Measurements from ENCODE around the gene ZNF584.
"Not testable (repeated sequence)": the region's sequence is repeated elsewhere in the genome, so short reads cannot be mapped to it uniquely, and the experiment has no call there.

The ZNF584 gene

DNA sequence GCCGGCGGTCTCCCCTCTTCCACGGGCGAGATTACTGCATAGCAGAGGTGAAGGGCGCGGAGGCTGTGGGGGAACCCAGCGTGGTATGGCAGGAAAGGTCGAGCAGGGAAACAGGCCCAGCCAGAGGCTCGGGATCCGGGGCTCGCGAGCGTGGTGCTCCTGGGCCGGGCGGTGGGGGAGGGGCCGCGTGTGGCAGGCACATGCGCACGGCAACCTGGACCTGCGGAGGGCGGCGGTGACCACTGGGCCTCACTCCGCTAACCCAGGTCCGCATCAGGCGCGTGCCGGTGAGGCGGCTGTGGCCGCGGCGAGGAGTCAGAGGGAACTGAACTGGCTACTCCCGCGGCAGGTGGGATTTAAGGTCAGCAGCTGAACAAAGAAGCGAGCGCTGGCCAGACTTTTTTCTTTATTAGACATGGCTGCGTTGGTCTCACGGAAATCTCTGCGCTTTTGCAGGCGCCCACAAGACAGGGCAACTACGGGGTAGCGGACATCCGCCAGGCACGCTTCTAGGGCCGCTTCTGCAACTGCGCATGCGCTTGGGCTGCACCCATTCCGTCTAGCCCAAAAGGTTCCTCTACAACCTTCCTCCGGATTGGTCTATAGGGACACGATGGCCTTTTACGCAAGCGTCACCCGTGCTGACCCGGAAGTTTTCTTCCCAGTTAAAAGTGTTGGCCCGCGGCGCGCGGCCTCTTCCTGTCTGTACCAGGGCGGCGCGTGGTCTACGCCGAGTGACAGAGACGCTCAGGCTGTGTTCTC, 21.7 kb upstream of the ZNF584 start, which contains the start of gene RPS5:
Gene RPS5 (plus strand): TSS at position 694 of the 762 bp plus-strand sequence. CDS start 869 bp downstream, outside the sequence.
- DNase-seq = peak; percentile 99

DNA sequence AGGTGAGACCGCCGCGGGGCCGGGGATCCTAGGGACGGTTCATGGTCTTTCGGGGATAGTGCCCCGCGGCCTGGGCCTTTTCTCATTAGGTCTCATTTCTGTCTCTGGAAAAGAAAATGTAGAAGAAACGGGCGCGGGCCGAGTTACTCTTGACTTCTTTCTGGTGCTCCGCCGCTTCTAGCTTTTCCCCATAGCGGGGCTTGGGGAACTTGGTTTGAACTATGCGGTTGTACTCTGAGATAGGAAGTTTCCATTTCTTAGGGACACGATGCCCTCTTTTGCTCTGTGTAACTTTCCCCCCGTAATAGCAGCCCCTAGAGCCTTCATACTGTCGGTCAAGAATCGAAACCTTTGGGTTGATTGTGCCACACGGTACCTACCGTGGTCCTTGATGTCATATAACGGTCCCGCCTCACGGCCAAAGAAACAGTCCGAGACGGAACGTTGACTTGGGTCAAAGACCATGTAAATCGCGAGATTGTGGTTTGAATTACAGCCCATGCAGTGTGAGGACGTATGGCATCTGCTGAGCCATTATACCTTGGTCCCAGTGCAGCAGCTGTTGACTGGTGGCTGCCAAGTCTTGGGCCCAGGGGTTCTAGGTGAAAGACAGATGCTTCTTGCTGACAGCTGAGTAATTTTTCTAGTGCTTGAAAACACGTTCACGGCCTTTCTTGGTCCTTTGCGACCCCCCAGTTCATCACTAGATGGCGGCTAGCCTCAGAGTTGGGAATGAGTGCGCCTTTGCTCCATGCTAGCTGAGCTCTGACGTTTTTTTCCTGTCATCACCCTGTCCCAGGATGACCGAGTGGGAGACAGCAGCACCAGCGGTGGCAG, 20.9 kb upstream of the ZNF584 start:
- DNase-seq = peak; percentile 26

DNA sequence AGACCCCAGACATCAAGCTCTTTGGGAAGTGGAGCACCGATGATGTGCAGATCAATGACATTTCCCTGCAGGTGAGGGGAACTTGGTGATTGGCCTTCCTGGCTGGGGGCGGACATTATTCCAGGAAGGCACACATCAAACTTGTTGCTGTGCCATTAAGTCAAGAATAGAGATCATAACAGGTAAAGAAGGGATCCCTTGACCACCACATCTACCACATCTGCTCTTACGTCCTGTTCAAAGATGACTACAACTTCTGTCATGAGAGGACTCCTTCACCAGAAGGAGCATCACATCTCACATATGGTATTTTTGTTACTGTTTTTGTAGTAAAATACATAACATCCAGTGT, 20.3 kb upstream of the ZNF584 start:
- no peak for DNase-seq

DNA sequence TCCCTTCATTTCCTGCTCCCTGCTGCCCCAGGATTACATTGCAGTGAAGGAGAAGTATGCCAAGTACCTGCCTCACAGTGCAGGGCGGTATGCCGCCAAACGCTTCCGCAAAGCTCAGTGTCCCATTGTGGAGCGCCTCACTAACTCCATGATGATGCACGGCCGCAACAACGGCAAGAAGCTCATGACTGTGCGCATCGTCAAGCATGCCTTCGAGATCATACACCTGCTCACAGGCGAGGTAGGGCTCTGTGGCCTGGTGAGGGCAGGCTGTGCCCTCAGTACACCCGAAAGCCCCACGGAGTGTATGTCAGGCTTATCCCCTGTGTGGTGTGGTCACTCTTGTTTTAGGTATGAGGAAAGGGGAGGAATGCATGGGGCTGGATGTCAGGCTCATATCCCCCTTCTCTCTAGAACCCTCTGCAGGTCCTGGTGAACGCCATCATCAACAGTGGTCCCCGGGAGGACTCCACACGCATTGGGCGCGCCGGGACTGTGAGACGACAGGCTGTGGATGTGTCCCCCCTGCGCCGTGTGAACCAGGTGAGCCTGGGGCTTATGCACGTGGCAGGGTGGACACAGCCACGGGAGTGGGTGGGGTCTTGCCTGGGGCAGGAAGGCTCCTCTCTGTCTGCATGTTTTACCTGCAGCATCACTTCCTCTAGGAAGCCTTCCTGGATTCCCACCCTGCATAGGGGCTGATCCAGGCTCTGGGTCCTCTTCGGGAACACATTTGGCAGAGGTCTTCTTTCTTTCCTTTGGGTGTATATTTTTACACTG, 15.3 kb upstream of the ZNF584 start:
- DNase-seq = no peak

DNA sequence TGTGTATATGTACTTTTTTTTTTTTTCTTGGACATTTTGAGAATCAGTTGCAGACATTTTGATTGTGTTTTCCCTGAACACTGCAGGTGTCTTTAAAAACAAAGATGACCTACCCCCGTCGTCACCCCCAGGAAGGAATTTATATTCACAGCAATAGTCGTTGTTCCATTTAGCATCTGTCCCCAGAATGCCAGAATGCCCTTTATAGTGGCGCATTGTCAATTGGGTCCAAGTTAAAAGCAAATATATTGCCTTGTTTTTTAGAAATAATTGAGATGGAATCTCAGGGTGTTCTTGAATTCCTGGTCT, 14.8 kb upstream of the ZNF584 start:
- DNase-seq = no peak

DNA sequence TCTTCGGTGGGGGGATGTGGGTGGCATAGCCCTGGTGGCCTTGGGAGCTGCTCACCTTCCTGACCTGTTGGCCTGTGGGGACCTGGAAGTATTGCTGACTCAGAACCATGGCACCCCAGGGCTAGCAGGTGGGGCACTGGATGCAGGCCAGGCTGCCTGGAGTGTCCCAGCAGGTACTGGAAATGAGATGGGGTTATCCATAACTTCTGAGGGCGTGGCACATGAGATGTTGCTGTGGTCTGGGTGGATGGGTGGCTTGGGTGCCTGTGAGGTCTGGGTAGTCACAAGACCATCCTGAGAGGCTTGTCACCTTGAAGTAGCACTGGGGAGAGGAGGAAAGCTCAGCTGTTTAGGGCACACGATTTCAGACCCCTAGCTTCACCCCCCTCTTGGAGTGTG, 13.6 kb upstream of the ZNF584 start:
- DNase-seq = no peak

DNA sequence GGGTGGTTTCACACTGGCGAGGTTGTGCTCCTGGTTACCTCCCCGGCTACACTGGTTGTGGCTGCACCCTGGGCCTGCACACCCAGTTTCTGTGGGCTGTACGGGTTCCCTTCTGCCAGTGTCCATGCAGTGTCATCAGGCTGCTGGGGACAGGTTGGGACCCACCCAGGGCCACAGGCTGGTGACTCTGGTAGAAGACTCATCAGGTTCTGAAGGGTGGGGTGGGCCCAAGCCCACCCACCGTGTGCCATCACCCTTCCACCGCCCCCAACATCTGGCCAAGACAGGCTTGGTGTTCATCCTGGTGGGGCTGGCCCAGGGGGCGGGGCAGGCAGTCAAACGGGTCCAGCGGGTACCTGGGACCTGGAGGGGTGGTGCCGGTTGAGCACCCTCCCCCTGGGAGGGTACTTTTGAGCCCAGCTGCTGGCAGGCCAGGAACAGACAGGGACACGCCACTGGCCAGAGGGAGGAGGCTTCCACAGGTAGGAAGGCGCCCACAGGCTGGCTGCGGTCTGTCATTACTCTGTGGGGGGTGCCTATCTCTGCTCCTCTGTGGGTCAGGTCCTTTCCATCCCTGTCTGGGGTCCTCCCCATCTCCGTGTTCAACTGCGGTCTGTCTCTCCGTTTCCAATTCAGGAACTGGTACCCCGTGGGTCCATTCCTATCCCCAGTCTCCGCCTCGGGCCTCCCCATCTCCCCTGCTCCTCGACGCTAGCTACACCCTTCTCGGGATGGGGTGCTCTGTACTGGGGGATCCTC, 13.1 kb upstream of the ZNF584 start, which contains the start of gene RNF225:
Gene RNF225 (plus strand): TSS at position 437 of the 759 bp plus-strand sequence. CDS start 434 bp downstream, outside the sequence.
- DNase-seq = peak; percentile 34

DNA sequence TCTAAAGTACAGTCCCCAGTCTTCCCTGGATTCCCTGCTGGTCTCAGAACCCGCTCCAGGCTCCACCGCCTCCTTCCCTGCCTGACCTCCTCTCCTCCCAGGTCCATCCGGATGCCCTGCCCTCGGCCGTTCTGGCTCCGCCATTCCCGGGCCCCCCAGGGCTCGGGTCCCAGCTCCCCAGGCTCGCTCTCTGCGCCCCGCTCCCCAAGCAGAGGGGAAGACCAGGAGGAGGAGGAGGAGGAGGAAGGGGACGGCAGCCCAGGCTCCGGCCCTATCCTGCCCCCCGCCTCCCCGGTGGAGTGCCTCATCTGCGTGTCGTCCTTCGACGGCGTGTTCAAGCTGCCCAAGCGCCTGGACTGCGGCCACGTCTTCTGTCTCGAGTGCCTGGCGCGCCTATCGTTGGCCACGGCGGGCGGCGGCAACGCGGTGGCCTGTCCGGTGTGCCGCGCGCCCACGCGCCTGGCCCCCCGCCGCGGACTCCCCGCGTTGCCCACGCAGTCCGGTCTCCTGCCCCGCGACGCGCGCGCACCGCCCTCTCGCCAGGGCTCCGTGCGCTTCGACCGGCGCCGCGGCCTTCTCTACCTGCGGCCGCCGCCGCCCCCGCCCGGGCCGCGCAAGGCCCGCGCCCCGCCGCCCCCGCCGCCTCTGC, 12.3 kb upstream of the ZNF584 start:
- no peak for DNase-seq

DNA sequence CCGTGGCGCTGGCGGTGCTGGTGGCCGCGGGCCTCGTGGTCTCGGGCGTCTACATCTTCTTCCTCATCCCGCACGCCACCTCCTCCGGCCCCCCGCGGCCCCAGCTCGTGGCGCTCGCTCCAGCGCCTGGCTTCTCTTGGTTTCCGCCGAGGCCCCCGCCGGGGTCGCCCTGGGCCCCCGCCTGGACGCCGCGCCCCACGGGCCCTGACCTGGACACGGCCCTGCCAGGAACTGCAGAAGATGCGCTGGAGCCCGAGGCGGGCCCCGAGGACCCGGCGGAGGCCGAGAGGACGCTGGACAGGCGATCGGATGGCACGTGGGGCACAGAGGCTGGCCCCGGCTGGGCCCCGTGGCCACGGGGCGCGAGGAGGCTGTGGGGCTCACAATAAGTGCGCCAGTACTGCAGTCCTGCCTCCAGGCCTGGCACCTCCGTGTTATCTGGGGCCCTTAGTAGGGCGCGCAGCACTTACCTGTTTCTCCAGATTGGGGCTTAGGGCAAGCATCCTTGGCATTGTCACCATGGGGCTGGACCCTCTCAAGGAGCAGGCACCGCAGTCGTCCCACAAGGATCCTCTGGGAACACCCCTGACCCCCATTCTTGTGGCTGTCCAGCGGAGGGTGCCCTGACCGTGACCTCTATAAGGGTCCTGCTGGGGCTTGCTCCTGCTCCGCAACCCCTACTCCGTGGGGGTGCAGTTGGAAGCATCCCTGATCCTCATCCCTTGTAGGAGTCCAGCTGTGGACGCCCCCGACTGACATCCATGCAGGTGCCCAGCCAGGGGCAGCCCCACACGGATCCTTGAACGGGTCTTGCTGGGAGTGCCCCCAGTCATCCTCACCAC, 11.5 kb upstream of the ZNF584 start:
- no peak for DNase-seq

DNA sequence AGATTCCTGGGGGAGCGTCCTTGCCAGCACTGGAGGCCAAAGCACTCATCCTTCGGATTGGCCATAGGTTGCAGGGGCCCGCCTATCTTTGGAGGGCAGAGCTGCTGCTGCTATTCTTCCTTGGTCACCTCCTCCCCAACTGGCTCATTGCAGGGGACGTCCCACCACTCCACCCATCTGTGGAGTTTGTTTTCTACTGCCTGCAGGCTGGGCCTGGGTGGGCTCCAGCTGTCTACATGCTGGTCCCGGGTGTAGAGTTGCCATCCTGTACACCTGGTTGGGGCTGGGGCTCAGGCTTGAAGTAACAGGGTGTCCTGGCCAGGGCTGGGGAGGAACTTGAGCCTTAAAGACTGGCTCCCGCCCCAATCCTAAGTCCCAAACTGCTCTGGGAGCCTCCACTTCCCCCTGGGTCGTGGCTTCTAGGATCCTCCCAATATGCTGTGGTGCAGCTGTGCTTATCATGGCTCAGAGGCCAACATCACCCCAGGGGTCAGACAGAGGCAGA, 10.9 kb upstream of the ZNF584 start:
- DNase-seq = no peak

DNA sequence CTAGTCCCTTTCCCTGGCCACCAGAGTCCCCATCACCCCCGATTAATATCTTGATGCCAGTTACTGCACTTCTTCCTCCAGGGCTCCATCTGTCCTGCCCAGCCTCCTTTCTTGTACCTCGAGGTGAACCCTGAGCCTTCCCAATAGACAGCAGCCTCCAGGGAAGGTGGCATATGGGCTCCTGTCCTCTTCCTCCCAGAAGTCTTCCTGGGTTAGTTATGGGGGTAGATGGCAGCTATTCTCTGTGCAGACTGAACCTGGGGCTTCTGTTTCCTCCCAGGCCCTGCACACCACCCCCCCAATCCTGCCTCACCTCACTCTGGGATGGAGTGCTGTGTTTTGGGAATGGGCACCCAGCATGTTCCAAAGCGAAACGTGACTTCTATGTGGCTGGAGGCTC, 10.4 kb upstream of the ZNF584 start:
- DNase-seq = no peak

DNA sequence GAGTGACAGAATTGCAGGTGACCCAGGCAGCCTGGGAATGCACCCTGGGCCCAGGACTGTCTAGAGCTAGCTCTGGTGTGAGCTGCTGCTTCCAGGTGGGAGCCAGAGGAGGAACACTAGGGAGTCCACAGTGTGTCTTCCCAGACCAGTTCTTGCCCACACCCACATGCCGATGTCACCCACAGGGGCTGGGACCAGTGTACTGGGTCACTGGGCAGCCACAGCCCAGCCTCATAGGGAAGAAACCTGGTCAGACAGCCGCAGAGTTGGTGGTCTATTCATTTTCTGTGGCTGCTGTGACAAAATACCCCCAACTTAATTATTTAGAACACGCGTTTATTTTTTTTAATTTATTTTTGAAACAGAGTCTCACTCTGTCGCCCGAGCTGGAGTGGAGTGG, 9.9 kb upstream of the ZNF584 start:
- no peak for DNase-seq

DNA sequence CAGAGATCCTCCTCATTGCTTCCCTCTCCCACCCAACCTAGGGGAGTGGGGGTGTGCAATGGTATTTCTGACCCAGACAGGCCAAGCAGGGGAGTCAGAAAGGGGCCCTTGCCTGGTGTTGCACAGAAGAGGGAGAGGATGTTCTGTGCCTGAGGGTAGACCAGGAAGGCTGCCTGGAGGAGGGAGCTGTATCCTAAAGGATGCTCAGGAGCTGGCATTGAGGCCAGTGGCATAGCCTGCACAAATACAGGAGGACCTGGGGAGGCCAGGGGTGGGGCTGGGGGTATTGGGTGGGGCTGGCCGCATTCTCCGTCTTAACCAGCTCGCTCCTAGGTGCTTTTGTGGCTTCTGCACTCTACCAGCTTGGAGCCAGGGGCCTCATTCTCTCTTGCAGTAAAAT, 8.5 kb upstream of the ZNF584 start:
- no peak for DNase-seq

DNA sequence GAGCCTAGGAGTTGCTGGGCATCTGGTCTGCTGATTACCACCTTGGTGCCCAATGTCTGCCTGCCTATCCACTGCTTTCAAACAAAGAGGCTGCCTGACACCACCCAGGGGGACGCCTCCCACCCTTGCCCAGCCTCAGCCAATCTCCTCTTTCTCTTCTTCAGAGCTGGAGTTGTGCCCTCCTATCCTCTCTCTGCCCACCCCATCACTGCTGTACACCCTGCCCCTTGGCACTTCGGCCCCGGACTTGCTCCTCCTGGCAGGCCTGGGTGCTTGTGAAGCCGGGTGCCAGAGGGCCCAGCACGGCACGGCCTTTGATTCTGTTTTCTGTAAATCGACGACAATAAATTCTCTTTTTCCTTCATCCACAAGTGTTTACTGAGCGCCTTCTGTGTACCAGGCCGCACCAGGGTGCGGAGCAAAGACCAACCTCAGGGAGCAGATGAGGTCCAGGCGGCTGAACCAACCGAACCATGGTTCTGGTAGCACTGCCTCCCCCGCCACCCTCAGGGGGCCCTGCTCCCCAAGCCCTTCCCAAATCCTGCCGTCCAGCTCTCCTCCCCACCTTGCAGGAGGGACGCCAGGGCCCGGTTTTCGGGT, 8.0 kb upstream of the ZNF584 start:
- no peak for DNase-seq

DNA sequence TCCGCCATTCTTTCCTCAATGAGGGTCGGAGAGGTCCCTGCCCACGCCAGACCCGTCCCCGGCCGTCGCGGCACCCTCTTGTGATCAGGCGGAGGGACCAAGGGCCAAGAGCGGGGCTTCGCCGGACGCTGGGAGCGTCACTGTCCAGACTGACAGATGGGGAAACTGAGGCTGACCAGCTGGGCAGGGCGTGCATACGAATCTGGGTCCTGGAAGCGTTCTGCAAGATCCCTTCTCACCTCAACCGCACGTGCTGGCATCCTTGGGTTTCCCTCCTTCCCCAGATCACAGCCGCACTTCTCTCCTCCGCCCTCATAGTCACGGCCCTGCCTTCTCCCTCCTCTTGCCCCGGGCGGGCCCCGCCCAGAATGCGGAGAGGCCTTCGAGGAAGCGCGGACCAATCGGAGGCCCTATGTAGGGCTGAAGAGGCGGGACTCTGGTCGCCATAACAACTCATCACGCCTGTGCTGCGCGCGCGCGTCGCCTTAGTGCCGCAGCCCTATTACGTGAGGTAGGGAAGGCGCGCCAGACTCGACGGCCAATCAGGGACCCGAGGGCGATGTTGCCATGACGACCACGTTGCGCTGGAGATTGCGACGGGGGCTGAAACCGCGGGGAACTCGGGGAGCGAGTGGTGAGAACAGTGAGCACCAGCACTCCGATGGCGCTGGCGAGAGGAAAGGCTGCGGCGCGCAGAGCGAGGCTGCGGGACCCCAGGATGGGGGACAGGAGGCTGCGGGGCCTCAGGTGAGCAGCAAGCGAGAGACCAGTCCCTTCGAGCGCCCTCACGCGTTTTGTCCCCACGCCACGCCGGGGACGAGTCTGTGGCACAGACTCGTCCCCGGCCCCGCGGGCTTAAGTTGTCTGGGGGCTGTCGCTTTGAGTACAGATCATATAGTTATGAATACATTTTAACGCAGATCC, 7.3 kb upstream of the ZNF584 start:
- peak; percentile 99 for DNase-seq

DNA sequence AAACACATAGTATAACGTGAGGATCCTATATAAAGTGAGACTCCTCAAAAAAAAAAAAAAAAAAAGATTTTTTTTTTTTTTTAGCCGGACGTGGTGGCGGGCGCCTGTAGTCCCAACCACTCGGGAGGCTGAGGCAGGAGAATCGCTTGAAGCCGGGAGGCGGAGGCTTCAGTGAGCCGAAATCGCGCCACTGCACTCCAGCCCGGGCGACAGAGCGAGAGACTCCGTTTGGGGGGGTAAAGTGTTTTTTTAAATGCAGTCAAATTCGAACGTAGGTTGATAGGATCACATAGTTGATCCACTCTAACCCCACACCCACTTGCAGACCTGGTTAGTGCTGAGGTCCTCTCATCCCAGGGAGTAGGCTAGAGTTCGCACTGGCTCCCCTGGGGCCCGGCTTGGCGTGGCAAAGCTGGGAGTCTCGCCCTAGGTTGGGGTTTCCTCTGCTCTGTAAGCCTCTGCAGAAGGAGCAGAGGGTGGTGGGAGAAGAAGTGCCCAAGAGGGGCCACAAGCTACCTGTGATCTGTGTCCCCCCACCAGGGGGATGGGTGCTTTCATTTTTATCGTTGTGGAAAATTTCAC, 6.5 kb upstream of the ZNF584 start:
- no peak for DNase-seq

DNA sequence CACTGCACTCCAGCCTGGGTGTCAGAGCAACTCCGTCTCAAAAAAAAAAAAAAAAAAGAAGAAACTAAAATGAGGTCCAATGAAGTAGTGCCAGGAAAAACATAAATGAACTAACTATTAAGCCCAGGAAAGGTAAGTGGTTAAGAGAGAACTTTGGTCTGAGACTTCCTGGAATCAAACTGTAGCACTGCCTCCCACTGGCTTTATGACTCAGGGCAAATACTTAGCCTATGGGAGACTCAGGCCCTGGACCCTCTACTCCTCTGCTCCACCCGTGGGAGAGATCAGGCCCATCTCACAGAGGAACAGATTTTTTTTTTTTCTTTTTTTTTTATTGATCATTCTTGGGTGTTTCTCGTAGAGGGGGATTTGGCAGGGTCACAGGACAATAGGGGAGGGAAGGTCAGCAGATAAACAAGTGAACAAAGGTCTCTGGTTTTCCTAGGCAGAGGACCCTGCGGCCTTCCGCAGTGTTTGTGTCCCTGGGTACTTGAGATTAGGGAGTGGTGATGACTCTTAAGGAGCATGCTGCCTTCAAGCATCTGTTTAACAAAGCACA, 4.5 kb upstream of the ZNF584 start:
- DNase-seq = not testable (repeated sequence)

DNA sequence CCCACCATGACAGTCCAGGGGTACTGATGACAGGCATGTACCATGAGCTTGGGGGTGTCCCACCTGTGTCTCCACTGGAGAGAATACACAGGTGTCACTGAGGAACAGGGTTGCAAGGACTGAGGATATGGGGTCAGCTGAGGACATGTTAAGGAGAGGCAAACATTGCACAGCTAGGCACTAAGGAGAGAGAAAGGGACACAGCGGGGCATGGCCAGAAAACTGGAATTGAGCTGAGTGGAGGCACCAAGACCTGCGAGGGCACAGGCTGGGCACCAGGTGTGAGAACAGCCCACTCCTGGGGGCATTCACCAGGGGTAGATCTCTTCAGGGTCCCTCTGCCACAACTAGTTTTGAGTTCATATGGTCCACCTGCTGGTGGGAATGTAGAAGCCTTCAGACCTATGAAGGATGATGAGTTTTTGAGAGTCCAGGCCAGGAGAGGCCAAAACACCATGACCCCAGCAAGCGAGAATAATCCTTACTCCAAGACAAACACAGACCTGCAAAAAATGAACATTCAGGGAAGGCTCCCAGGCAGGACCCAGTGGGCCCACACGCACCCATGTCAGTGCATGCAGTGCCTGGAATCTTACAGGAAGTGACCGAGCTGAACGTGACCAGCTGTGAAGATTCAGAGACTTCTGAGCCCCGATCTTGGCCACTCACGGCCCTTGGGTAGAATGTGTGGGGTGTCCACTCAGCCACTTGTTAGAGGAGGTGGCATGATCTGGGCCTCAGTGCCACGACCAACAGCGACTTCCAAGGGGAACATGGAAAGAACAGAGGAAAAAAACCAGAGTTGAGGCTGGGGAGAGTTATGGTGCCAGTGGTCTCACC, 1.4 kb upstream of the ZNF584 start:
- no peak for DNase-seq
